IMR-90 (cell line): ENCODE results near the gene TNKS1BP1.

Source experiments
- CTCF ChIP-seq: conservative IDR thresholded peaks from 2 replicates; pipeline ENCODE4 v1.5.1; 2012; ENCODE audit warnings: mild to moderate bottlenecking, low read depth, low read length, improper control_type of control experiment
- ELK1 ChIP-seq: fragments of 150-350 bp; IDR thresholded peaks from 2 replicates; pipeline ENCODE4 v1.6.1; 2016; ENCODE audit warnings: low read depth, mild to moderate bottlenecking, low read length, moderate library complexity, borderline replicate concordance
- MXI1 ChIP-seq: IDR thresholded peaks from 2 replicates; pipeline ENCODE4 v1.6.1; 2012; ENCODE audit warnings: low read depth, mild to moderate bottlenecking, low read length, moderate library complexity, borderline replicate concordance
- NFE2L2 ChIP-seq: fragments of 150-350 bp; IDR thresholded peaks from 2 replicates; pipeline ENCODE4 v1.6.1; 2016; ENCODE audit warnings: low read depth, mild to moderate bottlenecking, low read length
- POLR2A ChIP-seq: IDR thresholded peaks from 2 replicates; pipeline ENCODE4 v1.6.1; 2012; ENCODE audit warnings: mild to moderate bottlenecking, low read depth, low read length
- RAD21 ChIP-seq: IDR thresholded peaks from 2 replicates; pipeline ENCODE4 v1.6.1; 2012; ENCODE audit warnings: low read length, improper control_type of control experiment
- RFX5 ChIP-seq: IDR thresholded peaks from 2 replicates; pipeline ENCODE4 v1.8.0; 2012; ENCODE audit warnings: low read depth, mild to moderate bottlenecking, low read length, moderate library complexity
- SMC3 ChIP-seq: fragments of 150-350 bp; IDR thresholded peaks from 2 replicates; pipeline ENCODE4 v1.6.1; 2016; ENCODE audit warnings: low read depth, mild to moderate bottlenecking, antibody characterized with exemption, low read length, moderate library complexity

- no peak for TF ChIP-seq CTCF
- no peak for TF ChIP-seq SMC3
- no peak for TF ChIP-seq RAD21
- no peak for TF ChIP-seq POLR2A
- TF ChIP-seq ELK1: no peak
- no peak for TF ChIP-seq NFE2L2
- TF ChIP-seq RFX5: no peak
- no peak for TF ChIP-seq MXI1
Observed at GRCh38 chr11:57323167-57323854, 1.4 kb downstream of the TNKS1BP1 start.
